Islet precursor cell (in vitro differentiated cells): Measurements from ENCODE around the gene TAF11L4.
"Not testable (repeated sequence)": the region's sequence is repeated elsewhere in the genome, so short reads cannot be mapped to it uniquely, and the experiment has no call there.

ENCODE experiments used
- DNase-seq: peaks from one replicate; pipeline ENCODE4 v3.0.0-alpha.2; 2018

The TAF11L4 gene

DNA sequence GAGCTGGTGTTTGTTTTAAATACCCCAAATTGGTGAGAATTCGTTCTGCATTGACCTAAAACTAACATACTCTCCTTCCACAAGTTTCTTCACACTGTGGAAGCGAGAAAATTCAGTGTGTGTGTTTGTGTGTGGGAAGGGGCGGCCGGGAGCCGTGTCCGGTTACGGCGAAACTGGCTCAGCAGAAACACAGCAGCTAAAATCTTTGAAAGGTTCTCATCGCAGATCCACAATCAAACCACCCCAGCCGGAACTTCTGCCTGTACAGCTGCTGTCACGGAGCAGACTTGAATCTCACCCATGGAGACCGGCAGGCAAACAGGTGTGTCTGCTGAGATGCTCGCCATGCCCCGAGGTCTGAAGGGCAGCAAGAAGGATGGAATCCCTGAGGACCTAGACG lies at the start of gene TAF11L4:
TSS of gene TAF11L4 (plus strand) at position 301 of the 400 bp plus-strand sequence.
- DNase-seq = not testable (repeated sequence)

DNA sequence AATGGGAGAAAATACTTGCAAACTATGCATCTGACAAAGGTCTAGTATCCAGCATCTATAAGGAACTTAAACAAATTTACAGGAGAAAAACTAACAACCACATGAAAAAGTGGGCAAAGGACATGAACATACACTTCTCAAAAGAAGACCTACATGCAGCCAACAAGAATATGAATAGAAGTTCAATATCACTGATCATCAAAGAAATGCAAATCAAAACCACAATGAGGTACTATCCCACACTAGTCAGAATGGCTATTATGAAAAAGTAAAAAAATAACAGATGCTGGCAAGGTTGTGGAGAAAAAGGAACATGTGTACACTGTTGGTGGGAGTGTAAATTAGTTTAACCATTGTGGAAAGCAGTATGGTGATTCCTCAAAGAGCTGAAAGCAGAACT lies 46.5 kb upstream of the TAF11L4 start:
- DNase-seq = not testable (repeated sequence)

DNA sequence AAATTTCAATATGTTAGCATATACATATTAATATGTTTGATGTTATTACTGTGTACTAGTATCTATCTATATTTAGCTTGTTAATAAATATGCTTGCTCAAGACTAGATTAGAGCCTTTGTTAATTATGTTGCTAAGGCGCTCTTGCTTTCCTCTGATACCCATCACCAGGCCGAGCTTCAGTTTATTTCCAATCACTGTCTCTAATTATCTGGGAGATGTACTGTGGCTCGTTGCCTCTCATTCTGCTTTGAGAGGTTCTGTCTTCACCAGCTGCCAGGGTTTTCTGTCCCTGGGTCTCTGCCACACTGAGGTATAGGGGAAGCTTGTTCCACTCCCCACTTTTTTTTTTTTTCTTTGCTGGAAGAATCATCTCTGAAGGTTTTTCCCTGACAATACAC lies 44.6 kb upstream of the TAF11L4 start:
- DNase-seq = no peak

DNA sequence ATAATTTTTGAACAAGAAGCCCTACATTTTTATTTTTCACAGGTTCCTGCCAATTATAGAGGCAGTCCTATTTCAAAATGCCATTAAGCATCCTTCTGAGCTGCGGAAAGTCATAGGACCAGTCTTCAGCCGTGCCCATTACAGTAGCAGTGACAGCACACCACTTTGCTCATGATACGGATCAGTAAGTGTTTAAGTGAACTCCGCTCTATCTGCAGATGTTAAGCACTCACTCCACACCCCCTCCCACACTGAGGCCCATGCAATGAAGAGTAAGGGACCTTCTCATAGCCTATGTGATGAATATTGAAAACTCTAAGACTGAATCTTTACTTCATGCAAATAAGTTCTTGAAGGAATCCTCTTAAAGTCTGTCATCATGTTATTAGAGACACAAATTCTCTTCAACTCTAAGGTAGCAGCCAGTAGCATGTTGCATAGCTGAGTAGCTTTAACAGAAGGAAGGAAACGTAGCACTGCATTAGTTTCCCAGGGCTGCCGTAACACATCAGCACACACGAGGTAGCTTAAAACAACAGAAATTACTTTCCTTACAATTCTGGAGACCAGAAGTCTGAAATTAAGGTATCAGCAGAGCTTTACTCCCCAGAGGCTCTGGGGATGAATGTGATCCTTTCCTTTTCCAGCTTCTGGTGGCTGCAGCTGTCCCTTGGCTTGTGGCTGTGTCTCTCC lies 43.9 kb upstream of the TAF11L4 start:
- DNase-seq = no peak

DNA sequence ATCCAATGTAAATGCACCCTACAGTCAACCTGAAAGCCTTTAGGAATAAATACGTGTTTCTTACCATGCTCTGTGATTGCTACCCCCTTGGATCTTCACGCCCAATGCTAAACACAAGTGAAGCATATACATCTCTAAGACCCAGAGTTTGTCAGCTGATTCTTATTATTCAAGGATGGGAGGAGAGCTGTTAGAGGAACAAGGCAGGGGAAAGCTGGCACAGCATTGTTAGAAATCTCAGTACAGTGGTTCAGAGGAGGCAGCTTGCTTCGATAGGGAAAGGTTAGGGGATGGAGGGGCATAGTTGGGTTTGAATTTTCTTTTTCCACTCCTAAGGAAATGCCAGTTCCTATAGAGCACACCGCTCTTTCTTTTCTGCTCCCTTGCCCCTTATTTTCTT lies 40.2 kb upstream of the TAF11L4 start:
- no peak for DNase-seq

DNA sequence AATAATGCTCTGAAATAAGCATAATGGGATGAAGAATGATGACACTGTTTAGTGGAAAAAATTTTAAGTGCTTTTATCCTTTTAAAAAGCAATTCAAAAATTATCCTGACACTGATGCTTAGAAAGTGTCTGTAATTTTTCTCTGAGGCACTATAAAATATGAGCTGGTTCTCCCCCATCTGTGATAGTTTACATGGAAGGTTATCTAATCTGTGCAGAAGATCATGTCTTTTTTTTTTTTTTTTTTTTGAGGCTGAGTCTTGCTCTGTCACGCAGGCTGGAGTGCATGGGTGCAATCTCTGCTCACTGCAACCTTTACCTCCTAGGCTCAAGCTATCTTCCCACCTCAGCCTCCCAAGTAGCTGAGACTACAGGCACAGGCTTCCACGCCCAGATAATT lies 38.8 kb upstream of the TAF11L4 start:
- no peak for DNase-seq

DNA sequence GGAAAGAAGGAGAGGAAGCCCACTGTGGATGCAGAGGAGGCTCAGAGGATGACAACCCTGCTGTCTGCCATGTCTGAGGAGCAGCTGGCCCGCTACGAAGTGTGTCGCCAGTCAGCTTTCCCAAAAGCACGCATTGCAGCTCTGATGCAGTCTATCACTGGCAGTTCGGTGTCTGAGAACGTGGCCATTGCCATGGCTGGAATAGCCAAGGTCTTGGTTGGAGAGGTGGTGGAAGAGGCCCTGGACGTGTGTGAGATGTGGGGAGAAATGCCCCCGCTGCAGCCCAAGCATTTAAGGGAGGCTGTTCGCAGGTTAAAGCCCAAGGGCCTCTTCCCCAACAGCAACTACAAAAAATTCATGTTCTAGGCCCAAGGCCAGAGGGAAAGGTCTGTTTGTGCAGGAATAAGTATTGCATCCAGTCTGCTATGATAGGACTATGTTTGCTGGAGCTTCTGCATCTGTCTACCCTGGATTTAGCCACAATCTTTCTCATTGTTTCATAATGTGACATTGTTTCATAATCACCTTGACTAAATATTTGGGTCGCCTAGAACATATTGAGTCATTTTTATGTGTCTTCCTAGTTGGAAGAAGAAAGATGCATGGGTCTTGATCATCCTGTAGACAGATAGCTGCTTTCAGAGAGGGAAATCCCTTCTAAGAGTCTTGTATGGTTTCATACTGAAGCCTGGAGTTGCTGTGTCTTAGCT lies 35.0 kb upstream of the TAF11L4 start:
- not testable (repeated sequence) for DNase-seq

DNA sequence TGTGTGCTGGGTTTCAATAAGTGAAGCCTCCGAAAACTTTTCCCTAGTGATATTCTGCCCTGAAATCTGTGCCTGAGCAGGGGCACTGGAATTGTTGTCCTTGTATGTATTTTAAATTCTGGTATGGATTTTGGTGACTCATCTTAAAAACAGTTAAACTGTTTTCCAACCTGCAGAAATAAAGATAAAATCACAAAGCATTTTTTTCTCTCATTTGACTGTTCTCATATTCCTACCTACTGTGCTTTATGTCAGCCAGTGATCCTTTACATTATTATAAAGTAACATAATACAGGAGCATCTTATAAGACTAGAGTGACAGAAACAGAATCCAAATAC lies 34.5 kb upstream of the TAF11L4 start:
- no peak for DNase-seq

DNA sequence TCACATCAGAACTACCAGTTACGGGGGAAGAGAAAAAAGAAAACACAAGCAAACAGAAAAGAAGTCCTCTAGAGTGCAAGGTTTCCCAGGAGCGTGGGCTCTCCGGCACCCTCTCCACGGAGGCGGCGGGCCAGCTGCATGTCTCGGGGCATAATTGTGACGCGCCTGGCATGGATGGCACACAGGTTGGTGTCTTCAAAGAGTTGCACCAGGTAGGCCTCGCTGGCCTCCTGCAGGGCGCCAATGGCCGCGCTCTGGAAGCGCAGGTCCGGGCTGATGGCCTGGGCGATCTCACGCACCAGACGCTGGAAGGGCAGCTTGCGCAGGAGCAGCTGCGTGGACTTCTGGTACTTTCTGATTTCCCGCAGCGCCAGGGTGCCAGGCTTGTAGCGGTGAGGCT lies 30.3 kb upstream of the TAF11L4 start:
- not testable (repeated sequence) for DNase-seq

DNA sequence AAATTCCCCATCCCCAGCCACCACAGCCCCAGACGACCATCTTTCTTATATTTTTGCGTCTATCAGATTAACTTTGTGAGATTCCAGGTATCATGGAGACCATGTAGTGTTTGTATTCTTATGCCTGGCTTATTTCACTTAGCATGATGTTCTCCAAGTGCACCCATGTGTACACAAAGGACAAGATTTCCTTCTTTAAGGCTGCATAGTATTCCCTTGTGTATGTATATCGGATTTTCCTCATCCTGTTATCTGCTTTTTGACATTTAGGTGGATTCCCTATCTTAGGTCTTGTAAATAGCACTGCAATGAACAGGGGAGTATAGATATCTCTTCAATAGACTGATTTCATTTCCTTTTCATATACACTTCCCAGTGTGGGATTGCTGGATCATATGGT lies 28.8 kb upstream of the TAF11L4 start:
- no peak for DNase-seq

DNA sequence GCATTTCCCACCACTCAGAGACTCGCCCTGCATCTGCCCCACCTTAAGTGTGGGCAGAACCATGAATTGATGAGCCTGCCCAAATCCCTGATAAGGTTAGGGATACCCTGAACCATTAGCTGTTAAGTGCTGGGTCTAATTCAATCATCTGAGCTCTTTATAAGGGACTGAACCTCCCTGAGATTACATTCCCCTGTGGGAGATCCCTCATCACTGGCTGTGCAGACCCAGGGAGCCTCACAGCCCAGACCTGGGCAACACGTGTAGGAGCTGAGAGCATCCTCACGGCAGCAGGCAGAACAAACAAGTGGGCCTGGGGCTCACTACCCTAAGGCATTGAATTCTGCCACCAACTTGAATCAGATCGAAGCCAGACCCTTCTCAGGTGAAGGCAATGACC lies 24.2 kb upstream of the TAF11L4 start:
- DNase-seq = no peak

DNA sequence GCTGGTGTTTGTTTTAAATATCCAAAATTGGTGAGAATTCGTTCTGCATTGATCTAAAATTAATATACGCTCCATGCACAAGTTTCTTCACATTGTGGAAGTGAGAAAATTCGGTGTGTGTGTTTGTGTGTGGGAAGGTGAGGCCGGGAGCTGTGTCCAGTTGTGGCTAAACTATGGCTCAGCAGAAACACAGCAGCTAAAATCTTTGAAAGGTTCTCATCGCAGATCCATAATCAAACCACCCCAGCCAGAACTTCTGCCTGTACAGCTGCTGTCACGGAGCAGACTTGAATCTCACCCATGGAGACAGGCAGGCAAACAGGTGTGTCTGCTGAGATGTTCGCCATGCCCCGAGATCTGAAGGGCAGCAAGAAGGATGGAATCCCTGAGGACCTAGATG lies 23.7 kb upstream of the TAF11L4 start, which contains the start of gene TAF11L2:
TSS of gene TAF11L2 (plus strand) at position 301 of the 400 bp plus-strand sequence.
- not testable (repeated sequence) for DNase-seq

DNA sequence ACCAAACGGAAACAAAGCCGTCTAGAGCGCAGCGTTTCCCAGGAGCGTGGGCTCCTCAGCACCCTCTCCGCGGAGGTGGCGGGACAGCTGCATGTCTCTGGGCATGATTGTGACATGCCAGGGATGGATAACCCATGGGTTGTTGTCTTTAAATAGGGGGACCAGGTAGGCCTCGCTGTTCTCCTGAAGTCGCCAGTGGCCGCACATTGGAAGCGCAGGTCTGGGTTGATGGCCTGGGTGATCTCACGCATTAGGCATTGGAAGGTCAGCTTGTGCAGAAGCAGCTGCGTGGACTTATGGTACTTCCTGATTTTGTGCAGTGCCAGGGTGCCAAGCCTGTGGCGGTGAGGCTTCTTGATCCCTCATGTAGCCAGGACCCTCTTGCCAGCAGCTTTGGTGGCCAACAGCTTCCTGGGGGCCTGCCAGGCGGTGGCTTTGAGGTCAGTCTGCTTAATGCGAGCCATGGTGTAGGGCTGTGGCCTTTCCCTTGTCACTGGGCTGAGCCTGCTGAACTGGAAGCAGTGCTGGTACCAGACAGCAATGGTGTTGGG lies 9.8 kb upstream of the TAF11L4 start:
- DNase-seq = no peak

DNA sequence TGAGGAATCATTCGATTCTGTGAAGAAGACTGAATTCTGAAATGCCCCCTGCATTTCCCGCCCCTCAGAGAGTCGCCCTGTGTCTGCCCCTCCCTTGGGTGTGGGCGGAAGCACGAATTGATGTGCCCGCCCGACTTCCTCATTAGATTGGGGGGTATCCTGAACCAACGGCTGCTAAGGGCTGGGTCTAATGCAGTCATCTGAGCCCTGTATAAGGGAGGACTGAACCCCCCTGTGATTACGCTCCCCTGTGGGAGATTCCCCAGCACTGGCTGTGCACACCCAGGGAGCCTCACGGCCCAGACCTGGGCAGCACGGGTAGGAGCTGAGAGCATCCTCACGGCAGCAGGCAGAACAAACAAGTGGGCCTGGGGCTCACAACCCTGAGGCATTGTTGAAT lies 4.1 kb upstream of the TAF11L4 start:
- DNase-seq = not testable (repeated sequence)

DNA sequence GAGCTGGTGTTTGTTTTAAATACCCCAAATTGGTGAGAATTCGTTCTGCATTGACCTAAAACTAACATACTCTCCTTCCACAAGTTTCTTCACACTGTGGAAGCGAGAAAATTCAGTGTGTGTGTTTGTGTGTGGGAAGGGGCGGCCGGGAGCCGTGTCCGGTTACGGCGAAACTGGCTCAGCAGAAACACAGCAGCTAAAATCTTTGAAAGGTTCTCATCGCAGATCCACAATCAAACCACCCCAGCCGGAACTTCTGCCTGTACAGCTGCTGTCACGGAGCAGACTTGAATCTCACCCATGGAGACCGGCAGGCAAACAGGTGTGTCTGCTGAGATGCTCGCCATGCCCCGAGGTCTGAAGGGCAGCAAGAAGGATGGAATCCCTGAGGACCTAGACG lies 3.5 kb upstream of the TAF11L4 start, which contains the start of gene TAF11L3:
TSS of gene TAF11L3 (plus strand) at position 301 of the 400 bp plus-strand sequence.
- not testable (repeated sequence) for DNase-seq

DNA sequence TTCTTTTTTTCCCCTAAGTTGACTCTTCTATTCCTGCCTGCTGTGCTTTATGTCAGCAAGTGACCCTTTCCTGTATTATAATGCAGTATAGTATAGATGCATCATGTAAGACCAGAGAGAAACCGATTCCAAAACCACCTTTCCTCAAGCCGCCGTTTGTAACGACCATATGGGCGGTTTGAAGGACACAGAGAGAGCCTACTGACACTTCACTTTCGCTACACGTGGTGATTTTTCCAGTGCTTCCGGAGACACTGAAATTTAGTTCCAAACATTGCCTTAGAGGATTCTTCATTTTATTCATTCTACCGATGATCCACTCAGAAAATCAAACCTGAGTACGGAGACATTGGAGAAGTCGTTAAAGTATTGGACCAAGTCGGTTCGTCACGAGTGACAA lies 2.1 kb upstream of the TAF11L4 start:
- not testable (repeated sequence) for DNase-seq

DNA sequence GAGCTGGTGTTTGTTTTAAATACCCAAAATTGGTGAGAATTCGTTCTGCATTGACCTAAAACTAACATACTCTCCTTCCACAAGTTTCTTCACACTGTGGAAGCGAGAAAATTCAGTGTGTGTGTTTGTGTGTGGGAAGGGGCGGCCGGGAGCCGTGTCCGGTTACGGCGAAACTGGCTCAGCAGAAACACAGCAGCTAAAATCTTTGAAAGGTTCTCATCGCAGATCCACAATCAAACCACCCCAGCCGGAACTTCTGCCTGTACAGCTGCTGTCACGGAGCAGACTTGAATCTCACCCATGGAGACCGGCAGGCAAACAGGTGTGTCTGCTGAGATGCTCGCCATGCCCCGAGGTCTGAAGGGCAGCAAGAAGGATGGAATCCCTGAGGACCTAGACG lies 3.3 kb downstream of the TAF11L4 start, which contains the start of gene TAF11L5:
TSS of gene TAF11L5 (plus strand) at position 301 of the 400 bp plus-strand sequence.
- DNase-seq = not testable (repeated sequence)

DNA sequence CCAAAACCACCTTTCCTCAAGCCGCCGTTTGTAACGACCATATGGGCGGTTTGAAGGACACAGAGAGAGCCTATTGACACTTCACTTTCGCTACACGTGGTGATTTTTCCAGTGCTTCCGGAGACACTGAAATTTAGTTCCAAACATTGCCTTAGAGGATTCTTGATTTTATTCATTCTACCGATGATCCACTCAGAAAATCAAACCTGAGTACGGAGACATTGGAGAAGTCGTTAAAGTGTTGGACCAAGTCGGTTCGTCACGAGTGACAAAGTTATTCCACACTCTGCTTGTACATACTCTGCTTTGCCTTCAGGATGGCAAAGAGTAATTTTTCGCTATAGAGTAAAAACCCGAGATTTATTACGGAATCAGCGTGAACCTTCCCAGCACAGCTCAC lies 4.9 kb downstream of the TAF11L4 start:
- not testable (repeated sequence) for DNase-seq

DNA sequence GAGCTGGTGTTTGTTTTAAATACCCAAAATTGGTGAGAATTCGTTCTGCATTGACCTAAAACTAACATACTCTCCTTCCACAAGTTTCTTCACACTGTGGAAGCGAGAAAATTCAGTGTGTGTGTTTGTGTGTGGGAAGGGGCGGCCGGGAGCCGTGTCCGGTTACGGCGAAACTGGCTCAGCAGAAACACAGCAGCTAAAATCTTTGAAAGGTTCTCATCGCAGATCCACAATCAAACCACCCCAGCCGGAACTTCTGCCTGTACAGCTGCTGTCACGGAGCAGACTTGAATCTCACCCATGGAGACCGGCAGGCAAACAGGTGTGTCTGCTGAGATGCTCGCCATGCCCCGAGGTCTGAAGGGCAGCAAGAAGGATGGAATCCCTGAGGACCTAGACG lies 6.8 kb downstream of the TAF11L4 start, which contains the start of gene TAF11L6:
TSS of gene TAF11L6 (plus strand) at position 301 of the 400 bp plus-strand sequence.
- DNase-seq = not testable (repeated sequence)
